ENCODE measurements around the gene ARL16.

Gene ARL16

GRCh38 chr17:81695211-81695610, 11.6 kb upstream of the ARL16 start:
- no peak for DNase-seq

- no peak for DNase-seq
These were observed 11.2 kb upstream of the ARL16 start for GRCh38 chr17:81694810-81695209.

GRCh38 chr17:81693509-81694210, 10.1 kb upstream of the ARL16 start:
- no peak for DNase-seq

DNA sequence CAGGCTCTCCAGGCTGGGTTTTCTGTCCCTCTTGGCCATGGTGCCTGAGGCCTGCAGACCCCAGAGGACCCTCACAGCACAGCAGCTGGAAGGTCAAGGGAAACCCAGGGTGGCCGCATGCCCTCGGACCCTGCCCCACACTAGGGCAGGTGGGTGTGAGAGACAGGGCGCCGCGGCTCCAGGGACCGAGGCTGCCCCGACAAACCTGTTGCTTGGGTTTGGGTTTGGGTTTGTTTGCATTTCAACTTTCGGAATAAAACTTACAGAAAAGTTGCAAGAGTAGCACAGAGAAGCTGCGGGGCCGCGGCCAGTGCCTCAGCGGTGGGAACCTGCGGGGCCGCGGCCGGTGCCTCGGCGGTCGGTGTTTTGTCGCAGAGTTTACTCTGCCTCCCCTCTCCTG, 8.0 kb upstream of the ARL16 start:
- DNase-seq: no peak

GRCh38 chr17:81691196-81691595, 7.6 kb upstream of the ARL16 start:
- no peak for DNase-seq

- no peak for DNase-seq
These were observed 7.0 kb upstream of the ARL16 start for GRCh38 chr17:81690549-81690948.

DNA sequence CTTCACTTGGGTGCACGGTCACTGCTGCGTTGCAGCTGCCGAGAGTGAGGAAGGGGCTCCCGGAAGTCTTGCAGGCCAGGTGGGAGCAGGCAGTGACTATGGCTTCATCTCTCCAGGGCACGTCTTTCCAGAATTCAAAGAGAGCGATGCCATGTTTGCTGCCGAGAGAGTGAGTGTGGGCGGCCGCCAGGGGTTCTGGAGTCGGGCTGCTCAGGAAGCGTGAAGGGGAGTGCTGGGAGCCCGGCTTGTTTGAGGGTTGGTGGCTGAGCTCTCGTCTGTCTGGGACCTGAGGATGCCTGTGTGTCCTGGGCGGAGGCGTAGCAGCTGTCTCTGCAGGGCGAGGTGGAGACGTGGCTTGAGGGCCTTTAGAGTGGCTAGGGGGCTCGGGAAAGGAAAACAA, 6.5 kb upstream of the ARL16 start:
- DNase-seq: no peak

- DNase-seq: no peak
These were observed 5.0 kb upstream of the ARL16 start for GRCh38 chr17:81688616-81689015.

DNA sequence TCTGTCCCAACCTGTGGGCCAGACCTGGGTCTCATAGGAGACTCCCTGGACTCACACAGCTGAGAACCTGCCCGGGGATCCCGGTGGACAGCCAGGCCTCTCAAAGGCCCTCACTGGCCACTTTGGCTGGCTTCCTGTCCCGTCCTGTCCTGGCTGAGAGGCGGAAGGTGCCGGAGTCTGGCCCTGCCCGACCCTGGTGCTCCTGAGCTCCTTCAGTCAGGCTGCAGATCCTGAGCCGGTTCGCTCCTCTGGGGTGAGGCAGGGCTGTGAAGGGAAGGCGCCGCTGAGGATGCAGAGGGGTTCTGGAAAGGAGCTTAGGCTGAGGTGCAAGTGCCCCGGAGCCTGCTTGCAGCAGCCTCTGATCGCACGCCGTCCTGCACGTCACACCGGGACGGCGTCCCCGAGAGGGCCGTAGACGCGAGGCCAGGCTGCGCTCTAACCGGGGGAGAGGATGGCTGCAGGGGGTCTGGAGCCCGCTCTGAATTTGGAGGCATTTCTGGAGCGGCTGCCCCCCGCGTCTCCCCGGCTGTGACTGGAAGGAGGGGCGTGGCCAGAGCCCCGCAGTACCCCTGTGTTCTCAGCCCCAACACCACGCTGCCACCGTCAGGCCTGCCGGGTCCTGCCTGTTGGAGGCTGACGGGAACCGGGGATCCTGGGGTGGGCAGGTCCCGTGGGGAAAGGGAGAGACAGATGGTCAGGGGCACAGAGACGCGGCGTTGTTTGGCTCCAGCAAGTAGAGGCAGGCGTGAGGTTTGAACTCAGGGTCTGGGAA, 4.4 kb upstream of the ARL16 start:
- no peak for DNase-seq

DNA sequence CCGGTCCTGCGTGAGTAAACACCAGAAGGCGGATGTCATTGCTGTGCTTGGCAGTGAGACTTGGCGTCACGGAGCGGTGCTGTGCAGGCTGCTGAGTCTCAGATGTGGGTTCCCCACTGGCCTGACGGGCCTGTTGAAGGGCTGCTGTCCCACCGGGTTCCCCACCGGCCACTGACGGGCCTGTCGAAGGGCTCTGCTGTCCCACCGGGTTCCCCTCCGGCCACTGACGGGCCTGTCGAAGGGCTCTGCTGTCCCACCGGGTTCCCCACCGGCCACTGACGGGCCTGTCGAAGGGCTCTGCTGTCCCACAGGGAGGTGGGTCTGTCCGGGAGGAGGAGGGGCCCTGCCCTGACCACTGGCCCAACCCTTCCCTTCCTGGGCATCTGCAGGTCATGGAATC, 3.0 kb upstream of the ARL16 start:
- DNase-seq: no peak

DNA sequence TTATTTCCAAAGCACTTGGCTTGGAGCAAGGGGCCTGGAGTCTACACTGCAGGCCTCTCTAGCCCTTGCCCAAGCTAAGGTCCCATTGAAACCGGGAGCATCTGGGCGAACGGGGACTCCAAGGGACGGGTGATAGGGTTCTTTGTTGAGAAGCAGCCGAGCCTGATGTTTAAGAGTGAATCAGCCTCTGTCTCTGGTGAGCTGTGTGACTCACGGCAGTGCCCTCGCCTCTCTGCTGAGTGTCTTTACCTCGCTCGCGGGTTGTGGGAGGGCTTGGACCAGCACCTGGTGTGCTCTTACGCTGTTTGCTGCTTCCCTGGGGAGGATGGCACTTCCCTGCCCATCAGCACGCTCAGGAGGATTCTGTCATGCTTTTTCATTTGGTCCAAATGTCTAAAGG, 1.5 kb upstream of the ARL16 start:
- peak in 2 of 5 experiments; percentile 34 to 45 for DNase-seq

- no peak for DNase-seq
These were observed 880 bp upstream of the ARL16 start for GRCh38 chr17:81684442-81684911.

- DNase-seq: no peak
These were observed 401 bp downstream of the ARL16 start for GRCh38 chr17:81683208-81683583.

DNA sequence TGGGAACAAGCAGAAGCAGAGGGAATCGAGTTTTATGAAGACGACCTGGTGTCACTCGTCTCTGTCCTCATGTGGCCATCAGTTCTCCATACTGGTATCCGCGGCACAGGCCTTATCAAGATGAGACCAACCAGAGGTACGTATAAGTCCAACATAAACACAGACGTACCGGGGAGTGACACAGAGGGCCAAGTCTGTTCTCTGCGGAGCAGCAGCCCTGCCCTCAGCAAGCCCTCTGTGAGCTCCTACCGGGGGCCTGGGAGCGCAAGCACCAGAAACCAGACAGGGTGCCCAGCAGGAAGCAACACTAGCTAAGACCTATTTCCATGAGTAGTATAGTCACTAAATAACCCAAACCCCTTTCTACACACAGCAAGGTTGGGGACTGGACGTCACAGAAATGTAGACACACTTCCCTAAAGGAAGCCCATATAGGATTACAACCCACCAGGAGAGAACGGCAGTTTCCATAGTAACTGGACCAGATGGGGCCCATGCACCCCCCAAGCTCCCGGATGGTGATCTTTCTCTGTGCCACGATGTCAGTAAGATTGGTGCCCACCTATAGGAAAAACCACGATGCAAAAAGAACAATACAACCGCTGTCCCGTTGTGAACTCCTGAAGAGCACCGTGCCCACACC, 911 bp downstream of the ARL16 start:
- DNase-seq: no peak

DNA sequence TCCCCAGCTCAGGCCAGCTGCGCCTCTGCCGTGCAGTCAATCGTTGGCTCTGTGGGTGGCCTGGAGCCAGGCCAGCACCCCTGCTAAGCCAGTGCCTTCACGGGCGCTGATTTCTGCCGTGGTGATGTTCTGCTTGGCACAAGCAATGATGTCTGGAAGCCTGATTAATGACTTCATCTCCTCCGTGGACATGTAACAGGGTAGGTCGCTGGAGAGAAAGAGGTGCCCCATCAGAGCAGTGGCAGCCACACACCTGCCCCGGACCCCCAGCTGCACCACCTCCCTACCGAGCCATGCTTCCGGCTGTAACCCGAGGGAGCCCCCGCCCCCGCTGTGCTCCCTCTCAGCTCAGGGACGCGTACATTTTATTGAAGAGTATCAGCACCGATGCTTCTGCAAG, 1.9 kb downstream of the ARL16 start:
- DNase-seq: no peak

DNA sequence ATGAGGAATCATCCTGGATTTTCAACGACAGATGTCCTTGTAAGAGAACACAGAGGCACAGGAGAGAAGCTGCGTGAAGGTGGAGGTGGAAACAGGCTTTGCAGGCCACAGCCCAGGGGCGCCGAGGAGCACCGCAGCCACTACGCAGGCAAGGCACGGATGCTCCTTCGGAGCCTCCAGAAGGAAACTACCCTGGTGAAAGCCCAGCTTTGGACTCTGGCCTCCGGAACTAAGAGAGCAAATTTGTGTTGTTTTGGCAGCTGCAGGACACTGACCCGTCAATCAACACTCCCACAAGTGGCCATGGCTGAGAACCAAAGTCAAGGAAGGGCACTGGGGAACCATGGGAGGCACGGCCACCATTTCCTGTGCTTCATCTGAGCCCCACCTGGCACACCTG, 3.4 kb downstream of the ARL16 start:
- no peak for DNase-seq

DNA sequence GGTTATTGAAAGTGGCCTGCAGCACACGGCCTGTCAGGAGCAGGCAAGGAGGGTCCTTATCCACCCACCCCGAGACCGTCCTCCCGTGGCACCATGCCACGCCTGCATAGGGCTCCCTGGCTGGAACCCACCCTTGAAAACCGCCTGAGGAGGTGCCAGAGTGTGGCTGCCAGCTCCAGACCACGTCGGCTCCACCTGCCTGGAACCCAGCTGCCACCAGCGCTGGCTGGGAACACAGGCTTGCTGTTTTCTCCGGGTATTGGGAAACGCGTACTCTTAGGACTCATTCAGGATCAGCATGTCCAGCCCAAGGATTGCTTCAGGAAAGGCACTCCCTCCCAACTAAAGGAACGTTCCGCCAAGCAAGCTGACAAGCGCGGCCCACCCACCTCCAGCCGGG, 6.7 kb downstream of the ARL16 start:
- DNase-seq: no peak

GRCh38 chr17:81675515-81676221, 7.9 kb downstream of the ARL16 start:
- DNase-seq: peak in 2 of 5 experiments; percentile 10 to 29

DNA sequence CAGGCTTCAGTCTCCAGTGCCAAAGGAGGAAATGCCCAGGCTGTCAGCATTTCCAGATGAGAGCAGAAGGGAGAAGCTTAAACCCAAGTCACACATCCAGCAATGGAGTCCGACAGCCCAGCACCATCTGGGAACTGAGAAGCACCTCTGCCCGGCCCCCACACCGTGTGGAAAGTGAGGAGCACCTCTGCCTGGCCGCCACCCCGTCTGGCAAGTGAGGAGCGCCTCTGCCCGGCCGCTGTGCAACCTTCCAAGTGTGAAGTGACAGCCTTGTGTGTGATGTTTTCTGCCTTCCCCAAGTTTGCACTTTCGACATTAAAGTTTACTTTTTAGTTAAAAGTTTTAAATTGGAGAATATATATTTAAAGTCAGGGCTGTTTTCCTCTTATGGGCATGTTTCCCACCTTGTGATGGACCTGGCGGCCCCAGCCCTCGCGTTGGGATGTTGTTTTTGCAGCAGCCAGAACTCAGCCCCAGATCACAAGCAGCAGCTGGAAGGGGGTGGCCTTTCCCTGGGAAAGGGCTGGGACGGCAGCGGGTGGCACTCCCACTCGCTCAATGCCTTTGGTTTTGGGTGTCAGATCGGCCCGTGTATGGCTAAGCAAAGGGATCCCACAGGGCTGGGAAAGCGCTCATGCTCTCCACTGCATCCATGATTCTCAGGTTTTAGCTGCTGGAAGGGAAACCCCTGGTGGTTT, 9.9 kb downstream of the ARL16 start:
- DNase-seq: no peak

GRCh38 chr17:81672954-81673353, 10.6 kb downstream of the ARL16 start:
- DNase-seq: no peak

DNA sequence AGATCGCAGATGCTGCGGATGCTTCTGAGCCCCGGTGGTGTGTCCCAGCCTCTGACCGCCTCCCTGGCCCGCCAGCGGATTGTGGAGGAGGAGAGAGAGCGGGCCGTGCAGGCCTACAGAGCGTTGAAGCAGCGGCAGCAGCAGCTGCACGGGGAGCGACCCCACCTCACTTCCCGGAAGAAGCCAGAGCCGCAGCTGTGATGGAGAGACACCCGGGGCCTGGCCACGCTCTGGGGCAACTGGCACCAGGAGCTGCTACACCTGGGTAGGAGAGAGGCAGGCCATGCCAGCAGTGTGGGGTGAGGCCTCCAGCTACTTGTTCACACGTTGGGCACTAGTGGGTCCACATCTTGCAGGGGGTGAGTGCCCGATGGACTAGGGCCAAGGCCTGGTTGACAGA, 11.1 kb downstream of the ARL16 start:
- DNase-seq: no peak

DNA sequence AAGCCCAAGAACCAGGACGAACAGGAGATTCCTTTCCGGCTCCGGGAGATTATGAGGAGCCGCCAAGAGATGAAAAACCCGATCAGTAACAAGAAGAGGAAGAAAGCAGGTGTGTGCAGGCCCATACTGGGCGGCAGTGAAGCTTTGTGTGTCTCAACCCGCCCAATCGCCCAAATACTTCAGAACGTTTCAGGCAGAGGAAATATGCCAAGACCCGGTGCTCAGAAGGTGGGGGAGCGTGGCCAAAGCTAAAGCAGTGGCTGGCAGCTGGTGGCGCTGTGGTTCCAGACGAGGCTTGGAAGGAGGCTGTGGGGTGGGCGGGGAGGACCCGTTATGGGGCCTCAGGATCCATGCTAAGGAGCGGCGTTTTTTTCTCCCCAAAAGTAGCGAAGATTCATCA, 15.8 kb downstream of the ARL16 start:
- peak in 1 of 5 experiments; percentile 32 for DNase-seq

All from T-helper 2 cell (primary cell).